IMR-90 (cell line): ENCODE measurements around the gene OSBPL1A. TPM values are rescaled to one million over a fixed set of nuclear protein-coding genes. Genes with fewer than 3 reads are reported as not detected.

Experiments
- ATAC-seq: fragments of 200-7000 bp; cut with Tn5 transposase; 2 replicates; pipeline ENCODE4 v1.9.1; 2020; ENCODE audit warnings: low read depth, mild to moderate bottlenecking, moderate library complexity
- BruUV-seq: library from RNA; stranded (reverse); fragments of 400-500 nt; replicated peaks from 2 replicates; lab custom pipeline; 2021; lab: Mats Ljungman, UMichigan
- CTCF ChIA-PET: fragments of 300-600 bp; formaldehyde crosslinking; extraction: SDS; loops from one replicate; lab custom pipeline; 2021; ENCODE audit warnings: antibody characterized with exemption; lab: Yijun Ruan, JAX
- POLR2A ChIA-PET: fragments of 300-600 bp; sonication (Branson Sonifier 250); formaldehyde crosslinking; loops from one replicate; lab custom pipeline; 2022; ENCODE audit warnings: antibody characterized with exemption; ENCODE audit not compliant: unreplicated experiment; lab: Charles Lee
- DNase-seq: peaks from one replicate; pipeline ENCODE4 v3.0.0; 2013
- H2AFZ ChIP-seq: replicated peaks from 2 replicates; pipeline ENCODE3; 2013; ENCODE audit warnings: low read length, mild to moderate bottlenecking; ENCODE audit not compliant: poor library complexity
- H2AK5ac ChIP-seq: 2 replicates; pipeline ENCODE4 v1.6.1; 2013; ENCODE audit warnings: low read depth, low read length, inconsistent platforms
- H2AK9ac ChIP-seq: replicated peaks from 2 replicates; pipeline ENCODE3; 2013; ENCODE audit warnings: mild to moderate bottlenecking, low read depth, low read length, moderate library complexity; ENCODE audit not compliant: poor library complexity
- H2BK120ac ChIP-seq: 2 replicates; pipeline ENCODE4 v1.6.1; 2013; ENCODE audit warnings: low read depth, low read length, inconsistent platforms
- H2BK15ac ChIP-seq: 3 replicates; pipeline ENCODE4 v1.6.1; 2013; ENCODE audit warnings: low read depth, low read length, inconsistent platforms
- H2BK20ac ChIP-seq: 2 replicates; pipeline ENCODE4 v1.6.1; 2013; ENCODE audit warnings: low read depth, mild to moderate bottlenecking, inconsistent platforms, low read length, moderate library complexity
- H2BK5ac ChIP-seq: 2 replicates; pipeline ENCODE4 v1.6.1; 2013; ENCODE audit warnings: mild to moderate bottlenecking, low read depth, low read length, inconsistent platforms; ENCODE audit not compliant: poor library complexity, severe bottlenecking
- H3K14ac ChIP-seq: replicated peaks from 2 replicates; pipeline ENCODE4 v1.6.1; 2013; ENCODE audit warnings: low read depth, low read length, inconsistent platforms
- H3K18ac ChIP-seq: 2 replicates; pipeline ENCODE4 v1.6.1; 2013; ENCODE audit warnings: low read depth, low read length, control low read depth
- H3K23ac ChIP-seq: 2 replicates; pipeline ENCODE4 v1.6.1; 2013; ENCODE audit warnings: low read depth, low read length, inconsistent platforms
- H3K27ac ChIP-seq: 2 replicates; pipeline ENCODE4 v1.5.1; 2013; ENCODE audit warnings: mild to moderate bottlenecking, control low read depth, low read length; ENCODE audit not compliant: insufficient read depth
- H3K27me3 ChIP-seq: 2 replicates; pipeline ENCODE4 v1.6.1; 2013; ENCODE audit warnings: low read length; ENCODE audit not compliant: control insufficient read depth, insufficient read depth
- H3K36me3 ChIP-seq: 2 replicates; pipeline ENCODE4 v1.6.1; 2013; ENCODE audit warnings: low read length, mixed read lengths; ENCODE audit not compliant: control insufficient read depth, insufficient read depth
- H3K4ac ChIP-seq: 2 replicates; pipeline ENCODE4 v1.6.1; 2013; ENCODE audit warnings: low read depth, low read length, inconsistent platforms
- H3K4me1 ChIP-seq: 2 replicates; pipeline ENCODE4 v1.6.1; 2013; ENCODE audit warnings: low read length, mixed read lengths; ENCODE audit not compliant: control insufficient read depth, insufficient read depth
- H3K4me2 ChIP-seq: 2 replicates; pipeline ENCODE4 v1.6.1; 2013; ENCODE audit warnings: low read depth, mild to moderate bottlenecking, control low read depth, low read length, moderate library complexity
- H3K4me3 ChIP-seq: 2 replicates; pipeline ENCODE4 v1.5.1; 2013; ENCODE audit warnings: low read depth, mild to moderate bottlenecking, control low read depth, low read length, moderate library complexity; ENCODE audit not compliant: insufficient read depth
- H3K56ac ChIP-seq: 2 replicates; pipeline ENCODE4 v1.6.1; 2013; ENCODE audit warnings: low read length, inconsistent platforms; ENCODE audit not compliant: insufficient read depth; ENCODE audit errors: extremely low read depth
- H3K79me1 ChIP-seq, 2 experiments: 2 replicates each; pipeline ENCODE4 v1.6.1; 2013; ENCODE audit warnings: low read length in 2 of 2, inconsistent platforms in 1 of 2, low read depth in 1 of 2
- H3K9ac ChIP-seq: 2 replicates; pipeline ENCODE4 v1.6.1; 2013; ENCODE audit warnings: low read depth, low read length, control low read depth
- H3K9me1 ChIP-seq: 2 replicates; pipeline ENCODE4 v1.6.1; 2013; ENCODE audit warnings: low read length, inconsistent platforms; ENCODE audit not compliant: insufficient read depth
- H3K9me3 ChIP-seq: 2 replicates; pipeline ENCODE4 v1.6.1; 2013; ENCODE audit warnings: low read length; ENCODE audit not compliant: control insufficient read depth, insufficient read depth
- H4K20me1 ChIP-seq: 2 replicates; pipeline ENCODE4 v1.6.1; 2013; ENCODE audit warnings: low read length, inconsistent platforms; ENCODE audit not compliant: insufficient read depth
- H4K5ac ChIP-seq: 2 replicates; pipeline ENCODE4 v1.6.1; 2013; ENCODE audit warnings: mild to moderate bottlenecking, low read depth, low read length, control low read depth
- H4K8ac ChIP-seq, 2 experiments: 2 replicates each; pipeline ENCODE4 v1.6.1; 2013; ENCODE audit warnings: low read depth in 2 of 2, low read length in 2 of 2, control low read depth in 1 of 2, inconsistent platforms in 1 of 2
- H4K91ac ChIP-seq: 2 replicates; pipeline ENCODE4 v1.6.1; 2013; ENCODE audit warnings: low read depth, low read length, inconsistent platforms; ENCODE audit not compliant: insufficient read depth
- MXI1 ChIP-seq: IDR thresholded peaks from 2 replicates; pipeline ENCODE4 v1.6.1; 2012; ENCODE audit warnings: low read depth, mild to moderate bottlenecking, low read length, moderate library complexity, borderline replicate concordance
- RCOR1 ChIP-seq: IDR thresholded peaks from 2 replicates; pipeline ENCODE4 v1.6.1; 2012; ENCODE audit warnings: mild to moderate bottlenecking, low read length, improper control_type of control experiment; ENCODE audit not compliant: insufficient replicate concordance
- WGBS, 2 experiments: methylation state at CpG; one replicate each; pipeline versions ENCODE4 v1.1.5 to v1.1.7; 2013; ENCODE audit warnings: missing lambda C conversion rate in 2 of 2; ENCODE audit not compliant: insufficient read length in 1 of 2; ENCODE audit errors: extremely low coverage in 2 of 2; 5-methylcytosine and 5-hydroxymethylcytosine counted together
- dilution Hi-C: fragments of 300-500 bp; cut with HindIII; formaldehyde crosslinking; loops from one replicate; pipeline ENCODE4 v1.14.3; 2018; ENCODE audit warnings: low sequenced_read_pairs; ENCODE audit not compliant: unreplicated experiment
- in situ Hi-C: fragments of 300-500 bp; cut with MboI; formaldehyde crosslinking; loops from 3 replicates; pipeline ENCODE4 v1.14.3; 2019; ENCODE audit warnings: low sequenced_read_pairs, inconsistent platforms, mixed read lengths
- intact Hi-C: fragments of 100-400 bp; cut with micrococcal nuclease; formaldehyde crosslinking; loops from 2 replicates; pipeline ENCODE4 v1.10.0; 2022
- polyA plus RNA-seq, 3 experiments: library from polyadenylated mRNA; depleted of rRNA; stranded (reverse); fragments of >200 nt; gene quantifications; 2 replicates each; pipeline ENCODE4 v1.2.3, GENCODE V29; 2012; ENCODE audit warnings: low replicate concordance in 1 of 3
- total RNA-seq: library from RNA; depleted of rRNA; stranded (reverse); fragments of >200 nt; gene quantifications from 2 replicates; pipeline ENCODE4 v1.2.3, GENCODE V29; 2012
- TF ChIP-seq, protein P1 (sequence below): fragments of 150-350 bp; IDR thresholded peaks from 2 replicates; pipeline ENCODE4 v1.6.1; 2016; ENCODE audit warnings: low read depth, mild to moderate bottlenecking, low read length, moderate library complexity, borderline replicate concordance

The OSBPL1A gene
- total and polyA plus RNA-seq, 2 of the 4 experiments (the other 2 are of a cell fraction), result 29.4 to 70.4 TPM

DNA sequence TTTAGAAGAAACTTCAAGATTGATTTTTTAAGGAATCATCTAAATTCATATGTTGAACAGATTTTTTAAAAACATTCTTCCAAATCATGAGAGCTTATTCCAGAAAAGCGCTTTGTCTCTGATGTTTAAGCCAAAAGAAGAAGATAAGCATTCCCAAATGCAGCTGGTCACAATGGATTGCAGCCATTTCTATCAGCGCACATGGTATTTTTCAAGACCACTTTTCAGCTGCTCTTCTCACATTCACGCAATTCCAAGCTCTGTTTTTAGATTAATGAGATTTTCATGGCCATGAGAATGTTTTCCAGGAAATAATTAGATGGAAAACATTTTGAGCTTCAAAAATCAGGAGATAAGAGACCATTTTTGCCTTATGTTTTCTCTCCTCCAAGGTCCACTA, 8.7 kb downstream of the OSBPL1A start:
- ATAC-seq (no peak), DNase-seq (no peak)
- H3K79me1 ChIP-seq, result peaks cover 0 to 10% of the 10 kb centered on the region in 2 experiments; a peak in 1 of 4 replicates
- H2BK5ac ChIP-seq, result no peak overlapping the region
- no peak overlapping the region for H3K4ac ChIP-seq
- POLR2A ChIA-PET, result interaction anchor here (0.6 kb wide), 1 partner anchor 26 kb away, joined by 3 read pairs; no protein-coding TSS in a partner anchor
- no peak overlapping the region for H4K8ac ChIP-seq
- no peaks in the 10 kb centered on the region for H3K36me3 ChIP-seq
- H2AK9ac ChIP-seq, result no peak overlapping the region
- no peaks in the 10 kb centered on the region for H4K20me1 ChIP-seq
- no peak overlapping the region for H2BK20ac ChIP-seq
- no peak overlapping the region for H3K56ac ChIP-seq
- no peak overlapping the region for H3K4me2 ChIP-seq
- no peak overlapping the region for H2AFZ ChIP-seq
- no peak overlapping the region for H3K14ac ChIP-seq
- BruUV-seq, result no TSS peak
- H2BK120ac ChIP-seq, result no peak overlapping the region
- WGBS, 2 experiments, result no CpG with 5 or more reads among the region's 3 CpGs
- no peaks in the 10 kb centered on the region for H3K9me3 ChIP-seq
- H3K9me1 ChIP-seq, result no peaks in the 10 kb centered on the region
- no peak overlapping the region for H3K18ac ChIP-seq
- CTCF ChIA-PET, result no interaction called here
- no peak overlapping the region for H3K27ac ChIP-seq
- in situ Hi-C loops (no loop called here), dilution Hi-C loops (no loop called here), intact Hi-C loops (no loop called here)
- no peaks in the 10 kb centered on the region for H3K27me3 ChIP-seq
- H3K4me3 ChIP-seq, result no peak overlapping the region
- H4K5ac ChIP-seq, result no peak overlapping the region
- no peak overlapping the region for H3K23ac ChIP-seq
- TF ChIP-seq RCOR1 (no peak), MXI1 (no peak)
- TF ChIP-seq, protein P1, sequence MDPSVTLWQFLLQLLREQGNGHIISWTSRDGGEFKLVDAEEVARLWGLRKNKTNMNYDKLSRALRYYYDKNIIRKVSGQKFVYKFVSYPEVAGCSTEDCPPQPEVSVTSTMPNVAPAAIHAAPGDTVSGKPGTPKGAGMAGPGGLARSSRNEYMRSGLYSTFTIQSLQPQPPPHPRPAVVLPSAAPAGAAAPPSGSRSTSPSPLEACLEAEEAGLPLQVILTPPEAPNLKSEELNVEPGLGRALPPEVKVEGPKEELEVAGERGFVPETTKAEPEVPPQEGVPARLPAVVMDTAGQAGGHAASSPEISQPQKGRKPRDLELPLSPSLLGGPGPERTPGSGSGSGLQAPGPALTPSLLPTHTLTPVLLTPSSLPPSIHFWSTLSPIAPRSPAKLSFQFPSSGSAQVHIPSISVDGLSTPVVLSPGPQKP, result no peak
- no peak overlapping the region for H4K91ac ChIP-seq
- H2BK15ac ChIP-seq, result no peak overlapping the region
- no peaks in the 10 kb centered on the region; the same call in 1 of the 2 replicates for H3K4me1 ChIP-seq
- no peak overlapping the region for H3K9ac ChIP-seq
- H2AK5ac ChIP-seq, result no peak overlapping the region
